HL-60/S4 (cell line): ENCODE data around the gene LCN9.

ENCODE experiments used
- in situ Hi-C: fragments of 300-500 bp; cut with MboI; formaldehyde crosslinking; loops from 2 replicates; pipeline ENCODE4 v1.14.3; 2022; ENCODE audit warnings: low sequenced_read_pairs

The LCN9 gene

GRCh38 chr9:135716045-135716444 lies 52.9 kb downstream of the LCN9 start:
- in situ Hi-C loops: no loop called here
